GM10847 (cell line): ENCODE data around the gene PKDREJ.

Experiments used
- POLR2A ChIP-seq: IDR thresholded peaks from 2 replicates; pipeline ENCODE4 v1.6.1; 2011; ENCODE audit not compliant: insufficient read length; ENCODE audit errors: extremely low read depth

PKDREJ gene

DNA sequence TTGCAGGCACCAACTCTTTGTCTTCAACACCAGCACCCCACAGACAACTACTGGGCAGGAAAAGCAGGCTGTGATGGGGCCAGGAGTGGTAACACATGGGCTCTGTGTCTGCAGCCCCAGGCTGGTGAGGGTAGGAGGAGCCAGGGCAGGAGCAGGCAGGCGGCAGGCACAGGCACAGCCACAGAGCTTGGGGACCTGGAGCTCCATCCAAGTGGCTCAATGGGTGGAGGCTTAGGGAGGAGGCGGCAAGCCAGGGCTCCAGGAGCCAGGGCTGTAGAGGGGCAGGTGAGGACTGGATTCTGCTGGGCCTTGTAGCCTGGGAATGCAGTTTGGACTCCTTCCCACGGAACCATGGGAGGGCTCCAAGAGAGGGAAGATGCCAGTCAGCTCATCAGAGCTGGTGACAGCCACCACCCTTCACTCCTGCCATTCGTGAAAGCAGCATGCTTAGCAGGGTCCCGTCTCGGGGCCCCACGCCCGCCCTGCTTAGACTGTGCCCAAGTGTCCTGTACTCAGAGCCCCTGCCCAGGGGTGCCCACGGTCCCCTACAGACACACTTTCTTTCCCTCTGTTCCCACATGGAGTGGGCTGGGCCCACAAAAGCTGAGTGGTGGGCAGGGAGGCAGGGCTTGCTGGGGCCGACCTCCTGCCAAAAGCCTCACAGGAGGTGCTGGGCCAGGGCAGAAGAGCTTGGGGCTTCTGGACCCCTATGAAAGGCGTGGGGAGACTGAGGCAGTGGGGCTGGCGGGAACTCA, 17.1 kb upstream of the PKDREJ start:
- TF ChIP-seq POLR2A, result no peak

DNA sequence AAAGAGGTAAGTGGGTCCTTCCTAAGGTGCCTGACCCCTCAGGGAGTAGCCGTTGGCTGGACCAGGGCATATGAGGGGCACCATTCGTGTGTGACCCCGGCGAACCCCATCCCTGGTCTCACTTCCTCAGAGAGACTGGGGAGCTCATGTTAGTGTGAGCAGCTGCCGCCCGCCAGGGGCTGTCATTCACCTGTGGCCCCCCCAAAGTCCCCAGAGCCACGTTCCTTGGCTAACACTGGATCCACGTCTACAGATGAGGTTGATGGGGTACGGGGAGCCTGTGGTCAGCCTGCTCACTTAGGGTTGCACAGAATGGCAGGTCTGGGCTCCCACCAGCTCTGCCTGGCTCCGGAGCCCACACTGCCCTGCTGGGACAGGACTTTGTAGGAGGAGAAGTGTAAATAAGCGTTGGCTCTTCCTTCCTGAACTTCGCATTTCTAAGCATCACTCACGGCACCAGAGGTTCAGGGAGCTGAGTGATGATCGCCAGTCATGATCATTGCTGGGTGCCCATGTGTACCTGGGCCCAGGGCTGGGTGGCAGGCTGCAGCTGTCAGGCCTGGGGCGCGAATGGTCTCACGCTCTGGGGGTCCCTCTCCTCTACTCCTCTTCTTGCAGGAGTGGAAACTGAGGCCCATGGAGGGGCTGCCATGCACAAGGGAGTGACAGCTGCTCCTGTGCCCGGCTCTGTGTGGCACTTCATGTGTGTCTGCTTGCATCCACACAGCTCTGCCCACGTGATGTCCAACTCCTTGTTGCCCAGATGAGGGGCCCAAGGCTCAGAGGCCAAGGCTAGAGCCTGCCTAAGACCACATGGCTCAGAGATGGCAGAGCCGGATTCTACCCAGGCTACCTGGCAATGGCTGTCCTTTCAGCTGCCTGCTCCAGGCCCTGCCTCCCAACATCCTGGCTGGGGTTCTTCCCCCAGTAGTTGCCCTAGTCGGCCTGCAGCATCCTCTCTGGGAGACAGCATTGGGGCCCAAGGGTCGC, 15.8 kb upstream of the PKDREJ start:
- no peak for TF ChIP-seq POLR2A

DNA sequence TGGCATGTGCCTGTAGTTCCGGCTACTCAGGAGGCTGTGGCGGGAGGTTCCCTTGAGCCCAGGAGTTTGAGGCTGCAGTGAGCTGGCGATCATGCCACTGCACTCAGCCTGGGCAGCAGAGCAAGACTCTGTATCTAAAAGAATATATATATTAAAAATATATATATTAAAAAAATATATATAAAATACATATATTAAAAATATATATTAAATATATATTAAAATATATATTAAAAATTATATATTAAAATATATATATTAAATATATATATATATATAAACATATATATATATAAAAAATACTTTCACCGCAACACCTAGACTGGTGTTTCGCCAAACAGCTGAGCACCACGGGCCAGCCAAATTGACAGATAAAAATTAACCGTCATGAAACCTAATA, 13.4 kb upstream of the PKDREJ start:
- no peak for TF ChIP-seq POLR2A

DNA sequence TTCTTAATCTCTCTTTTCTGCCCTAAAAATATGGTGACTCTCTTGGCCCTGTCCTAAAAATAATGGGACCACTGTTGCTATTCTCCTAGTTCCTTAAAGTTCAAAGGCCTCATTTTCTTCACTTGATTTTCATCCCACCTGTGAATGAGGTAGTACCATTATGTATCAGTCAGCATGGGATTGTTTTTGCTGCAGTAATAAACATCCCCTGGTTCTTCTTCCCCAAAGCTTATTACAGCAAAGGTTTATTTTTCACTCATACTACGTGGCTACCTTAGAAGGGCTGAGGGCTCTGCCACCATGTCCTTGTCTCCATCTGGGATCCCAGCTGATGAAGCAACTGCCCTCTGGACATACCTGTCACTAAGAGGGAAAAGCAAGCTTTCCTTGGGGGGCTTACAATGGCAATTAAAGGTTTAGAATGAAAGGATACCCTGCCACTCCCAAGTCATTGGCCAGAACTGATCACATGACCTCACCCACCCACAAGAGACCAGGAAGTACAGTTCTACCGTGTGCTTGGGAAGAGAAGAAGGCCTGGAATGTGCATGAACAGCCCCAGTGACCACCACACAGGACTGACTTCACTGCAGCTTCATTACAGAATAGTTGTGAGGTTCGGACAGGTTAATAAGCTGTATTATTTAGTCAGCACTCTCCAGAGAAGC, 12.4 kb upstream of the PKDREJ start:
- TF ChIP-seq POLR2A, result no peak

DNA sequence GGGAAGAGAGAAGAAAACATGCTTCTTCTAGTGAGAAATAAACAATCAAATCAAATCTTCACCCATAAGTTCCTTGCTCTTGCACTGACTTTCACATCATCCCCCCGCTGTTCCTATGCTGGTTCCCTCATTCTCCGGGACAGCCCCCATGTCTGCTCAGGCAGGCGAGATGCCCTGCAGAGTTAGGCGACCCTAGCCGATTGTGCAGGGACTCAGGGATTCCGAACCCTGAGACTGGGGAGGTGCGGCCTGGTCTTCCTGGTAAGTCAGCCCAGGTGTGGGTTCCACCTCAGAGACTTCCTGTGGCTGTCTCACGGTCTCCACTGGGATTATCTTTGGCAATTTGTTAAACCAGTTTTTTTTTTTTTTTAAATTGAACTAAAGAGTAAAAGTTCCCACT, 11.2 kb upstream of the PKDREJ start:
- TF ChIP-seq POLR2A, result no peak

DNA sequence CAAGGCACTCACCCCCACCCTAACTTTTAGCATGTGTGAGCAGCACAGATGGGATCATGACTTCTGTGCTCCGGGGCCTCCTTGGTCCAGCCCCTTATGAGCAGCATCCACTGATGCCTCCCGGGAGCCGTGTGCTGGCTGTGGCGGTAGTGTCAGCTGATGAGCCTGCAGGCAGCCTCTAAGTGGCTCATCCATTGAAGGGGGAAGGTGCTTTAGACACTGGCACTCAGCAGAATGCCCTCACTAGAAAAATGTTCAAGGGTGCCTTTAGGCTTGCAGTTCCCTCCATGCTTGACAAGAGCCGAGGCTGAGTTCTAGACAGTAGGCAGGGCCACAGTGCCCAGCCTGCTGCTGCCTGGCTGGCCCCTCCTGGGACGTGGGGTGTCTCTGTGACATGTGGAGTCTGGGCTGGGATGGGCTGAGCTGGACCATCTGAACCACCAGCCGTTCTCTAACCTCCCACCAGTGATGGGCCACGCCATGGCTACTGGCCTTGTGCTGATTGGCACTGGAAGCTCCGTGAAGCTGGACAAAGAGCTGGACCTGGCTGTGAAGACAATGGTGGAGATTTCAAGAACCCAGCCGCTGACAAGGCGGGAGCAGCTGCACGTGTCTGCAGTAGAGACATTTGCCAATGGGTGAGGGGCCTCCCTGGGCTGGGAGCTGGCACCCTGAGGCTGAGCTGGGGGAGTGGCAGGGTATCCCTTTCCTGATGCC, 10.4 kb upstream of the PKDREJ start:
- no peak for TF ChIP-seq POLR2A

DNA sequence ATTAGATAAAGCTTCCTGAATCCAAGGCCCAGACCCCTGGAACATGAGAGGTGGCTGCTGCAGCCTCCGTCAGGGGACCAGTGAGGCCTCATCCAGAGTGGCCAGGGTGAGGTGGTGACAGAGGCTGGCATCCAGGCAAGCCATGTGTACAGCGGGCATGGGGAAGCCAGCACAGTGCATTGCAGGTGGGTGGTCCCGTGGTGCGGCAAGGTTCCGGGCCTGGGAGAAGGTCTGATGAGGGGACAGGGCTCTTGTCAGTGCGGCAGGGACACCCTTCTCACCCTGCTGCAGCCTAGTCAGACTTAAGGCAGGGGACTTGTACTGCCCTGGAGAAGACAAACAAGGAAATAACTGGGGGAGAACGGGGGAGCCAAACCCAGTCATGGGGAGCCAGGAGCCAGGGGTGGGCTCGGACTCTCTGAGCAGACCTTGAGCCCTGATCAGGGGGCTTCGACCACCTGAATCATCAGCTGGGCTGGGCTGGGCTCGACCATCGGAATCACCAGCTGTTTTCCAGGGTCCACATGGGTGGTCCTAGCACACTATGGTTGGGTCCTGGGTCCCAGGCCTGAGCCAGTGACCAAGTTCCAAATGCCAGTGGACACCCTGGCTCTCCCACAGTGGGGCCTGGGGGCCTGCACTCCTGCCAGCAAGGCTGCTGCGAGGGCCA, 9.8 kb upstream of the PKDREJ start:
- no peak for TF ChIP-seq POLR2A

DNA sequence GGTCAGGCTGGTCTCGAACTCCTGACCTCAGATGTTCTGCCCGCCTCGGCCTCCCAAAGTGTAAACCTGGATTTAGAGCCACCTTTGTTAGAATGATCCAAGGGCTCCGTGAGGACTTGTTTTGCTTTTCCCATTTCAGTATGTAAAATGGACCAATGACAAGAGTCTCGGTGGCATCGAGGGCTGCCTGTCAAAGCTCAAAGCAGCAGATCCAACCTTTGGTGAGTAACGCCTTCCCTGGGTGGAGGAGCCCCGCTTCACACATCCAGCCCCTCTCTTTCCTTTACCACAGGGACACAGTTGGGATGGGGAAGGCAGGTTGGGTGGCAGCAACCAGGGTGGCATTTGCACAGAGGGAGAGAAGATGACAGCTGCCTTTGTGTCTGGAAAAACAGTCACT, 9.1 kb upstream of the PKDREJ start:
- TF ChIP-seq POLR2A, result no peak

DNA sequence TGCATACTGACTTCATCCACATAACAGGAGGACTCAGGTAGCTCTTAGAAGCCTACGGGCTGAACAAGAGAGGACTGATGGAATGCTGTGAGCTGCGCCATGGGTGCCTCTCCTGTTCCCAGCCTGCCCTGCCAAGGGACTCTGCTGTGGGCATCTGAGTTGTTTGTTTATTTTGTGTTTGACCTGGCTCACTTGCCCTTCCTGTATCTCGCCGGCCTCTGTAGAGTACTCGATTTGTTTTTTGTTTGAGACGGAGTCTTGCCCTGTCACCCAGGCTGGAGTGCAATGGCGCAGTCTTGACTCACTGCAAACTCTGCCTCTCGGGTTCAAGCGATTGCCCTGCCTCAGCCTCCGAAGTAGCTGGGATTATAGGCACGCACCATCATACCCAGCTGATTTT, 6.4 kb upstream of the PKDREJ start:
- no peak for TF ChIP-seq POLR2A

DNA sequence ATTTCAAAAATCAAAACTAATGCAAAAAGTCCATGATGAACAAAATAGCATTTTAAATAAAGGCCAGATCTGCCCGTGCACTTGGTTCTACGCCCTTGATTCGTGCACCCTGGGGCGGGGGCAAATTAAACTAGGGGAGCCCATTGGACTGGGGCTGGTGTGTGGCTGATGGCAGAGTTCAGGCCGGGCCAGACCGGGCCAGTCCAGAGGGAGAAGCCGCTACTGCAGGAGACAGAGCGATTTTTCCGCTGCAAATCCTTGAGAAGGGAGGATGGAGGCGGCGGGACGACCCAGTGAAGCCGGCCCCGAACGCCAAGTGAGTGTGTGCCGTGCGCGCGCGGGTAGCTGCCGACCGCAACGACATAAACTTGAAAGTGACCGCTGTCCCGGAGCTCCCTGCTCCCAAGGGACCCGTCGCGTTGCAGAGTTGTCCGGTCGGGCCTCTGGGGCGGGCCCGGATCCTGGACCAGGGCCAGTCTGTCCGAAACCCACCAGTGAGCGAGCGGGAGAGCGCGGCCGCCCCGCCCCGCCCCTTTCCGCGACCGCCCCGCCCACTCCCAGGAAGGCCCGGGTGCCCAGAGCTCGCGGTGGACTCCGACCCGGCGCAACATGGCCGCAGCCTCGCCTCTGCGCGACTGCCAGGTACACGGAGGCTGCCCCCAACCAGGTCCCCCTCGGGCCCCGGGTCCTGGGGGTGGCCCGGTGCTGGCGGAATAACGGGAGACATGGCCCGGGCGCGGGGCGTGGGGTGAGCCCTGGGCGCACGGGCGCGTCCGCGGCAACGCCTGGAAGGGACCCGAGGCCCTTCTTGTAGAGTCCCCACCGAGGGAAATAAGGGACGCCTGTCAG, 4.5 kb upstream of the PKDREJ start, which contains the start of gene TTC38:
Gene TTC38, plus strand, starts transcription at position 578 of the 849 bp plus-strand sequence. Its CDS starts 32 bp downstream, at position 610.
- TF ChIP-seq POLR2A, result peak; percentile 61

DNA sequence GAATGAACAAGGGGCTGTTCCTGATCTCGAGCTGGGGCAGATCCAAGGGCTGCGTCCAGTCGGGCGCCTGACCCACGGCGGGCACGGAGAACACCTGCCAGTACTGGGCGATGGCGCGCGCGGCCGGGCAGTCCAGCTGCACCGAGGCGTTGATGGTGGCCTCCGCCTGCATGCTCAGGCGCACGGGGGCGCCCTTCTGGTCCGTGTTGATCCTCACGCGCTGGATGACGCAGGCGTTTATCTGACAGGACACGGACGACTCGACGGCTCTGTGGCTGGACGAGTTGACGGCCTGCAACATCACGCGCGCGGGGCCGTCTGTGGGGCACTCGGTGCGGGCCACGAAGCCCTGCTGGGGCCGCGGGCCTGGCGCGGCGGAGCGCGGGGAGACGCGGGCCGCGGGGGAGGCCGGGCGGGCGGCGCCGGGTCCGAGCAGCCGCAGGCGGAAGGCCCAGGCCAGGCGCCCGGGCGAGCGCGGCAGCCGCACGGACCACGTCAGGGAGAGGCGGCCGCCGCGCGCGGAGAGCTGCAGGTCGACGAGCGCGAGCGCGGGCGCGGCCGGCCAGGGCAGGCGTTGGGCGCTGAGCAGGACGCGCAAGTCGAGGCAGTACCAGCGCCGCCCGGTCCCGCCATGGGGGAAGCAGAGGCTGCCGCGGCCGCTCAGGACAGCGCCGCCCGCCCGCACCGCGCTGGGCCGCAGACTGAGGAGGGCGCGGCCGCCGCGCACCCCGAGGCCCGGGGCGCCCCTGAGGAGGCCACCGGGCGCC, 511 bp downstream of the PKDREJ start:
- no peak for TF ChIP-seq POLR2A

DNA sequence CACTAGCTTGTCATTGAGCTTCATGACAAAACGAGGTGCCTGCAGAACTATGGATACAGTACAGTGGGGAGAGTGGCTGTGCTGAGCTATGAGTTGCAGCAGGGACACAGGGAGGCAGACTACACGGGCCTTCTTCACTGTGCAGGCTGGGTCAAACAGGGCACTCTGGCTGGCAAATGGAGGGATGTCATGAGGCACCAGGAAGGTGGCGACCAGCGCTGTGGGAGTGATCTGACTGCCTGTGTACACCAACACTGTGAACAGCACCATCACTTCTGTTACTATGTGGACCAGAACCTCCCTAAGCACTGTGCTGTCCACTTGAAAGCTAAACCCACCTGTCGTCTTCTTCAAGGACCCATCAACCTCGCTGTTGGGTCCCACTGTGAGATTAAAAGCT, 3.1 kb downstream of the PKDREJ start:
- TF ChIP-seq POLR2A, result no peak

DNA sequence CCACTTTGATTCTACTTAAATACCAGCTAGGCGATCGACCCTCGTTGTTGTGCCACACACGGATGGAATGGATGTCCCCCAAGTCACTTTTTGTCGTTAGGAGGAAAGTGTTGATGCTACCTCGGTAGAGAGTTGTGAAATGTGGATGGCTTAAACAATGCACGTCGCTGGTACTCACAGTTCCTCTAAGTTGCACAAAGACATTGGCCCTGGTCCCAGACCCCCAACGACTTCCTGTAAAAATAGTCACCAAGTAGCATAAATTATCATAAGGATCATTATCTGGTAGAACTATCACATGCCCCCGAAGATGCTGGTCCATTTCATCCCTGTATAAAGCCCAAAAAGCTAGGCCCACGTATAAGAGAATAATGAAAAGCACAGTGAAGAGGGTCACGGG, 3.8 kb downstream of the PKDREJ start:
- TF ChIP-seq POLR2A, result no peak

DNA sequence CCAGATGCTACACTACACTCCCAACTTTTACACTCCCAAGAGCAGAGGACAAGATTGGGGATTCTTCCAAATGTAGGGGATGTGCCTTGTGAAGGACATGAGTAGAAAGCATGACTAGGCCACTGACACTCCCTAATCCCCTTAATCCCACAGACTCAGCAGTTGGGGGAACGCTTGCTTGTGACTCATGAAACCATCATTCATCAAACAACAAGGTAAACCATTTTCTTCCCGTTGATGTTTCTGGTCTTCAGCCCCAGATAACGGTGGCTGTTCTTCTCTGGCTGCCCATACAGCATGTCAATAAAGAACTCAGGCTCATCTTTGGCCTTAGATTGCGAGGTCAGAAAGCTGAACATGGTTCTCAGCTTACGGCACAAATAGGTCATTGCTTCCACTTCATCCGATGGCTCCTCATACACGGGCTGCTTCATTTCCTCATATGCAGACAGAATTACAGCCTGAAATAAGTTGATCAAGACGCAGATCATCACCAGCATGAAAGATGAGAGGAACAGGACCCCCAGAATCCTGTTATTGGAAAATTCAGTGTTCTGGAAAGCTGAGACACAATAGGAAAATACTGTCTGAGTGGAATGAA, 6.7 kb downstream of the PKDREJ start:
- TF ChIP-seq POLR2A, result no peak
